Measurements from ENCODE around the gene PPP1R12B.
"Not testable (repeated sequence)": the region's sequence is repeated elsewhere in the genome, so short reads cannot be mapped to it uniquely, and the experiment has no call there.

PPP1R12B gene

DNA sequence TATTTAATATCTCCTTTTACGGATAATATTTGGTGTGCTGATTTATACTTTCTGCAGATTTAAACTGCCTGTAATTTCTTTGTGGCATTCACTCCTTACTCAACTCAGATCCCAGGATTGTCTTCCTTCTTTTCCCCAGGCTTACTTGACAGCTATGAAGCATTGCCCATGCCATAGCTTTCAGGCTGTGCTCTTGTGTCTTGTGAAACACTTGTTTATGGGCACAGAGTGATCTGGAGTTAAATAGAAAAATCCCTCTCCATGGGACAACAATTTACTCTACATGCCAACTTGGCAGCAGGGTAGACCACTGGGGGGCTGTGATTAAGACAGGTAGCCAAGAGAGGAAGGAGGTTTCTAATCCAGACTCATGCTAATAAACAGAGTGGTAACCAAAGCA, 57.4 kb downstream of the PPP1R12B start:
- no peak for DNase-seq

DNA sequence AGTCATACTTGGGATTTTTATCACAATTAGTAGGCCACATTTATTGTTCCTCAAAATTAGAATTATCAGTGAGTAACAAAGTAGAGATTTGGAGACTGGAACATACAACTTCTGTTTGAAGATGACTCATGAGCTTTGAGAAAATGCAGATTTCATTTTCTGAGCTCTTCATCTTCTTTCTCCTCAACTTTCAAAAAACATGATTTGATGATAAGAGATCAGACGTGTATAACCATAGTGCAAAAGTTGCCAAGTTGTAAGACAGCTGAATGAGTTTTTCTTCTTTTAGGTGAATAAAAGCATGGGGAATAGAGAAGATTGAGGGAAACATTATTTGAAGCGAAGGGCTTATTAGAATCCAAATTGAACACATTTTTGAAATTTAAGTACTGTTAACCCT, 58.4 kb downstream of the PPP1R12B start:
- not testable (repeated sequence) for DNase-seq

DNA sequence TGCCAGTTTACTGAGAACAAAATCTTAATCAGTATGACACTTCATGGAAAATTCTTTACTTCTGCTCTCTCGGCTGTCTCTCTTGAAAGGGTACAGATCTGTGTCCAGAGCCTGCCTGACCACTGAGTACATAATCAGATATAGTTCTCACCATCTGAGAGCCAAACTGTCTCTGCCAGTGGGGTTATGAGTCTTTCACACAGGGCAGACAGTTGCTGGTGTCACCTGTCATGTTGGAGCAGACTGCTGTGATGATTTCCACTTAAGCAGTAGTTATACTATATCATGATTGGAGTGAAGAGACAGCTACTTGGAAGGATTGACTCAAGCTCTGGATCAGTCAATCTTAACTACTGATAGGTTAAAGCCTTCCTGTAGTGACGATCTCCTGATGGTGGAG, 58.9 kb downstream of the PPP1R12B start:
- not testable (repeated sequence) for DNase-seq

DNA sequence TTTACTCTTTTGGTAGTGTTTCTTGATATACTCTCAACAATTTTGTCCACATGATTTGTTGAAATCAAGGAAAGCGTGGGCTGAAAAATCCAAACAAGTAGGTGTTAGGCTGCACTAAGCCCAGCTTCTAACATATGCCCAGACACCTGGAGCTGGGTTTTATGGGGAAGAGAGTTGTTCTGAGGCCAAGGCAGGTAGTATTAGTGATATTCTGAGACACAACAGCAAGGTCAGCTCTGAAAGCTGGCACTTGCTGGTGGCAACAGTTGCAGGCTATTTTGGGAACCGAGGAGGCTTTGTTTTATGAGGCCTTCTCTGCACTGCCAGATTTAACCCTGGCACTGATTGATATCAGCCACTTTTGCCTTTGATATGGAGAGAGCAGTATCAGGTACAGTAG, 61.8 kb downstream of the PPP1R12B start:
- DNase-seq: not testable (repeated sequence)

GRCh38 chr1:202410854-202411357, 62.4 kb downstream of the PPP1R12B start:
- DNase-seq: peak; percentile 30

DNA sequence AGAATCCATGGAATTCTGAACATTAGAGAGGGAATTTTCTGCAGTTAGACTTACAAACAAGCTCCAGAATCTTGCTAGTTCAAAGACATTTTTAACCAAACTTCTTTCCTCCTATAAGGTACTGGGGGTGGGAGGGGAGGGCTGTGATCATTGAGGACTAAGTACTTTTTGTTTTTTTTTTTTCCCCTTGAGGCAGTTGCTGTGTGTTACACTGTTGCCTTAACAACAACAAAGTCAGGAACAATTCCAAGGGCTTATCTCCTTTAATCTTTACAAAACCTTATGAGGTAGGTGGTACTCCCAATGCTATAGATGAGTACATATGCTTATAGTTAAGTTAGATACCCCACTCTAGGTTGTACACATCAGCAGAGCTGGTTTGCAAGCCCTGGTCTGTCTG, 62.9 kb downstream of the PPP1R12B start:
- no peak for DNase-seq

DNA sequence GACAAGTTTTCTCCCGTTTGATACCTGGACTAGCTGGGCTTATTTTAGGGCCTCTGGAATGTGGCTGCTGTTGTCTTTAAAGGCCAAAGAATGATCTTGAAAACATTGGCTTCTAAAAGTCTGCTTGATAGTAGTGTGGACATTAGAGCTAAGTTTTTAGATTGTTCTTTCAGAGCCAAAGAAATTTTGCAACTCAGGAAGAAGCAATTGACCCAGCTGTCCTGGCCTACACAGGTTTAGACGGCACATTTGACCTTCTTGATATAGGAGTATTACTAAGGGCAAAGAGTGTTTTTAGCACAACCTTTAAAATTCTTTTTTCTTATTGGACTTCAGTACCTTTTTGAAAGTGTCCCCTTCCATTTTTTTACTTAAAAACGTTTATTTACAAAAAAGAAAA, 63.9 kb downstream of the PPP1R12B start:
- DNase-seq: not testable (repeated sequence)

DNA sequence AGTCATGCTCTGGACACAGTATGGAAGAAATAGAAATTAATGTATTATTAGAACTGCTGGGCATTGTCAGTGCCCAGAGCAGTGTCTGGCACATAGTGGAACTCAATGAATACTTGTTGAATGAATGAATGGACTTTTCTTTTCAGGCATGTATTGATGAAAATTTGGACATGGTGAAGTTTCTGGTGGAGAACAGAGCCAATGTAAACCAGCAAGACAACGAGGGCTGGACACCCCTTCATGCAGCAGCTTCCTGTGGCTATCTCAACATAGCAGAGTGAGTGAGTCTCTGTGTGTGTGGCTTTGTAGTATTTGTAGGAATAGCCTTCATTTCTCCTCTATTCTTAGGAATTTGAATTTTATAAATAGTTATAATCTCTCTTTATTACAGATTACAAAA, 68.1 kb downstream of the PPP1R12B start:
- DNase-seq: no peak

DNA sequence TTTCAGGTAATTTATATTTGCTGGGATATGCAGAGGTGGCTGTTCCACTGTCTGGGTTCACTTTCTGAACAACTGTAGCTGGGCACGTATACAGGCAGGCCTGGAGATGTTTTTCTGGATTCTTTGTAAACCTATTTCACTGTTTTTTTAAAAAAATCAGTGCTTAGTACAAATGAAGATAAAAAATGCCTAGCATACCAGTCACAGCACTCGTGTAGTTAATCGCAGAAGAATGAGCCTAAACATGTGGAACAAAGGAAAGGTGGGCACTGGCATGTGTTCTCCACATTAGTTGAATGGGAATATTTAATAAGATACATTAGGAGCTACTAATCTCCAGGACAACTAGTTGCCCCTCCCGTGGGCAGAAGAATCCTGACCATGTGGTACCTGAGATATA, 68.6 kb downstream of the PPP1R12B start:
- DNase-seq: not testable (repeated sequence)

GRCh38 chr1:202417762-202418201, 69.3 kb downstream of the PPP1R12B start:
- DNase-seq: peak; percentile 5

GRCh38 chr1:202419731-202420130, 71.2 kb downstream of the PPP1R12B start:
- DNase-seq: not testable (repeated sequence)

DNA sequence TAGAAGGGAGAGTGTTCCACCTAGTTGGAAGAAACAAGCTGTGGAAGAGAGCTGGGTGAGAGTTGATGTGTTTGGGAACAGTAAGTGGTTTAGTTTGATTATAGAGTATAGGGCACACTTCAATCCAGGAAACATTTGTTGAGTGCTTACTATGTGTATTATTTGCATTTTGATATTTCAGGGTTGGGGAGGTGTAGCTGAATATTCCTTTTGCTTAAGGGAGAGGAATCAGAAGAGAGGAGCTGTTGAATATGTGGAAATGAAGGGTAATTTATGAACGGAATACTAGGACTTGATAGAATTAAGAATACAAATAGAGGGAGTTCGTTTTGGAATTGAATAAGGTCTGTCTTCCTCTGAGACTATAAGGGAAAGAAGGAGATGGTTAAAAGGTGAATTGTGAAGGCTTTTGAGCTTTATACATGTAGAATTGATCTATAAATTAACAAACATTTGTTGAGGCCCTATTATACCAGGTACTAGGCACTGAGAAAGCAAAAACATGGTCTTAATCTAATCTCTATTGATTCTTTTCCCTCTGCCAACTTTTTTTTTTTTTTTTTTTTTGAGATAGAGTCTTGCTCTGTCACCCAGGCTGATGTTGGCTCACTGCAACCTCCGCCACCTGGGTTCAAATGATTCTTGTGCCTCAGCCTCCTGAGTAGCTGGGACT, 72.1 kb downstream of the PPP1R12B start:
- not testable (repeated sequence) for DNase-seq

GRCh38 chr1:202422709-202423108, 74.2 kb downstream of the PPP1R12B start:
- DNase-seq: not testable (repeated sequence)

GRCh38 chr1:202424260-202424659, 75.8 kb downstream of the PPP1R12B start:
- DNase-seq: not testable (repeated sequence)

DNA sequence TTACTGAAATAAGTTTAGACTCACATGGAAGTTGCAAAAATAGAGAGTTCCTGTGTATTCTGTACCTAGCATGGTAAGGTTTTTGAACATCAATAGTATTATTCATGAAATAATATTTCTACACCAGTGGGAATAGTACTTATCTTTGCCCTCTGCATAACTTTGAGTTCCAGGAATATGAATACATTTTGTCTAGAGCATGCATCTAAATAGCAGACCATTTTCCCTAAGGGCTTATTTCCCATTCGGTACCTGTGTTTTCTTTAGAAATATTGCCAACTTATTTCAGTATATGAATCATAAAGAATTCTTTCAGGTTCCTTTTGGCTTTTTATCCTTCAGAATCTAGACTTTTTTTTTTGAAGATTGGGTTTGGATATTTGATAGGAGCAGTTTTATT, 81.6 kb downstream of the PPP1R12B start:
- DNase-seq: not testable (repeated sequence)

GRCh38 chr1:202432338-202432737, 83.8 kb downstream of the PPP1R12B start:
- not testable (repeated sequence) for DNase-seq

DNA sequence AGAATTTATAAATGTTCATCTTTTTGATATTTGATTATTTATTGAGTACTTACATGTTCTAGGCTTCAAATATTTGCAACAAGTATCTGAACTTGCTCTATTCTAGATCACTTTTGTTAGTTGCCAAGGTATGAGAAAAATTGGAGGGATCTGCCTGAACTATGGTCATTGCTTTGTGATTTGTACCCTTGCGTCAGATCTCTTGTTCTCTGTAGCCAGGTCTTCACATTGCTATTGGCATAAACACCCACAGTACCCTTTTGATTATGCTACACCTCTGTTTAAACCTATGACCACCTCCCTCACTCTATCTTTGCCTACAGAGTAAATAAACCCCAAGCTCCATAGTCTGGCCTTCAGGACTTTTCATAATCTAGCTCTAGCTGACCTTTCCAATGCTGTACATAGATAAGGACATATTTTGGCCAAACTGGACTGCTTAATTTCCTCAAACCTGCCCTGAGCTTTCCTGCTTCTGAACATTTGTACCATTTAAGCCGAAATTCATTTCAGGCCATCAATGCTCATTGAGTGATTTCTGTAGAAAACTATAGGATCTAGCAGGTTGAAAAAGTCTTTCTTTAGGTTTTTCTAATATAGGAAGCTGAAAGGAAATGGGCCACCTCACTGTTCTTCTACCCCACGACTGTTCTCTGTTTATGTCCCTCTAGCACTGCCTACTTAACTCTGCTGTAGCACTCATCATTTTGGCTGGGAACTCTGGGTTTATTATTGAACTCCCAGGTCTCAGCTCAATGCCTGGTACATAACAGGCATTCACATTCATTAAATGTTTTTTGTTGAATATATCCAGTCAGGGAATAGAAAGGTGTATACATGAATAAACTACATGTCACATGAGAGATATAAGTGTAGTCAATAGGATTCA, 84.9 kb downstream of the PPP1R12B start:
- no peak for DNase-seq

DNA sequence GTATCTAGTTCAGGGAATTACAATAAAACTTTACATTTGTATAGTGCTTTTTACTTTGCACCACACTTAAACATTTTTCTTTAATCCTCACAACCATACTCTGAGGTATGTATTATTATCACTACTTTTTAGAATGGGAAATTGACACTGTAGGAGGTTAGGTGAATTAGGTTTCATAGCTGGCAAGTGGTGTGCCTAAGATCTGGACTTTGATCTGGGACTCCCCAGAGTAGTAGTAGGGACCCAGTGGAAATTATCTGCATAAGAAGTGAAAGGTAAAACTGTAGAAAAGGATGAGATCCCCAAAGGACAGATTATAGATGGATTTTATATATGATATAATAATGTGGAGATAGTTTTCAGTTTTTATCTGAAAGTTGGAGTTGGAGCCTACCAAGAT, 85.6 kb downstream of the PPP1R12B start:
- DNase-seq: no peak

DNA sequence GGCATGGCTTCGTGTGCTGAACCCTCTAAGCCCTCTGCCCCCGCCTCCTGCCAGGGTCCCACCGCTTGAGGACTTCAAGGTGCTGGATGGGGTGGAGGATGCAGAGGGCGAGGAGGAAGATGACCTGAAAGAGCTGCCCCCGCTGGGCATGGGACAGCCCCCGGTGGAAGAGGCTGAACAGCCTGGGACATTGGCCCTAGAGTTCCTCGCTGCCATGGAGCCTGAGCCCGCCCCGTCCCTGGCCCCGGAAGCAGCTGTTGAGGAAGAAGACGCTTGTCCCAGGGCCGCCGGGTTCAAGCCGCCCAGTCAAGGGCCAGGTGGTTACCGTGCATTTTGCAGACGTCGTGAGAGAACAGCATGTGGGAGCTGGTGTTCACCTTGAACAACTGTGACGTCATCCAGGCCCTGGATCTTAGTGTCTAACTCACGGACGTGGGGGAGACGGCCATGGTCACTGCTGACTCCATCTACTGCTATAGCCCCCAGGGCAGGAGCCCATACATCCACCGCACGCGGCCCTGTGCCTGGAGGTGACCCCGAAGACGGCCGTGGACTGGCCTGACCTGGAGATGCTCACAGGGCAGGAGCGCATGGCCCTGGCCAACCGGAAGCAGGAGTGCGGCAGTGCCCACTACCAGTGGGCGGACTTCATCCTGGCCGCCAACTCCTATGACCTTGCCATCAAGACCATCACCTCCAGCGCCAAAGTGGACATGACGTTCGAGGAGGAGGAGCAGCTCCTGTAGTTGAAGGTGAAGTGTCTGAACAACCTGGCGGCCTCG, 90.1 kb downstream of the PPP1R12B start:
- no peak for DNase-seq

DNA sequence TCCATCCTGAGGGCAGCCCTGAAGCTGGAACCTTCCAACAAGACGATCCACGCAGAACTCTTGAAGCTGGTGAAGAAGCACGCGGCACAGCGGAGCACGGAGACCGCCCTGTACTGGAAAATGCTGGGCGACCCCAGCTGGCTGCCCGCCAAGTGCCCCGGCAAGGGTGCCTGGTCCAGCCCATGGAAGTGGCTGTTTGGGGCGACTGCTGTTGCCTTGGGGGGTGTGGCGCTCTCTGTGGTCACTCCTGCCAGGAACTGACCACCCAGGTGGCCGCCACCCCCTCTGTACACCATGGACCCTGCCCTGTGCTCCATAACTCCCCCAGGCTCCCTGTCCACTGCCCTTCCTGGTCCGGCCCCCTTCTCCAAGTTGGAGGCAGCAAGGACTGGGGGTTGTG, 90.8 kb downstream of the PPP1R12B start:
- no peak for DNase-seq

GRCh38 chr1:202448140-202448539, 99.6 kb downstream of the PPP1R12B start:
- not testable (repeated sequence) for DNase-seq

DNA sequence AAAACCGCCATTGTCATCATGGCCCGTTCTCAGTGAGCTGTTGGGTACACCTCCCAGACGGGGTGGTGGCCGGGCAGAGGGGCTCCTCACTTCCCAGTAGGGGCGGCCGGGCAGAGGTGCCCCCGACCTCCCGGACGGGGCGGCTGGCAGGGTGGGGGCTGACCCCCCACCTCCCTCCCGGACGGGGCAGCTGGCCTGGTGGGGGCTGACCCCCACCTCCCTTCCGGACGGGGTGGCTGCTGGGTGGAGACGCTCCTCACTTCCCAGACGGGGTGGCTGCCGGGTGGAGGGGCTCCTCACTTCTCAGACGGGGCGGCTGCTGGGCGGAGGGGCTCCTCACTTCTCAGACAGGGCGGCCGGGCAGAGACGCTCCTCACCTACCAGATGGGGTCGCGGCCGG, 103.1 kb downstream of the PPP1R12B start:
- DNase-seq: not testable (repeated sequence)

DNA sequence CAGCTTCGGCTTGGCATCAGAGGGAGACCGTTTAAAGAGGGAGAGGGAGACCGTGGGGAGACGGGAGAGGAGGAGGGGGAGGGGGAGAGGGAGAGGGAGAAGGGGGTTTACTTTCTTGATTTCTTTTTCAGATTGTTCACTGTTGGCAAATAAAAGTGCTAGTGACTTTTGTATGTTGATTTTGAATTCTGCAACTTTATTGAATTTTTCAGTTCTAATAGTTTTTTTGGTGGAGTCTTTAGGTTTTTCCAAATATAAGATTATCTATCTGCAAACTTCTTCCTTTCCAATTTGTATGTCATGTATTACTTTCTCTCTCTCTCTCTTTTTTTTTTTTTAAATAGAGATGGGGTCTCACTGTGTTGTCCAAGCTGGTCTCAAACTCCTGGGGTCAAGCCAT, 104.0 kb downstream of the PPP1R12B start:
- no peak for DNase-seq

Data from HCEC 1CT (cell line).